HepG2 (cell line): Measurements from ENCODE around the gene KRABD2.

Source experiments
- ATAC-seq: fragments of 200-7000 bp; cut with Tn5 transposase; 3 replicates; pipeline ENCODE4 v1.9.1; 2020; ENCODE audit warnings: mild to moderate bottlenecking, moderate library complexity
- BruUV-seq: library from RNA; stranded (reverse); fragments of 400-500 nt; replicated peaks from 2 replicates; lab custom pipeline; 2021; lab: Mats Ljungman, UMichigan
- CTCF ChIA-PET: fragments of 300-600 bp; formaldehyde crosslinking; extraction: SDS; loops from one replicate; lab custom pipeline; 2021; ENCODE audit warnings: low total read pairs, inconsistent platforms, low intra/inter-chr PET ratio; lab: Yijun Ruan, JAX
- POLR2A ChIA-PET: fragments of 350-600 bp; sonication (Branson Sonifier 250); formaldehyde crosslinking; loops from one replicate; lab custom pipeline; 2020; ENCODE audit warnings: antibody characterized with exemption, inconsistent platforms; lab: Yijun Ruan, JAX
- DNase-seq: peaks from one replicate; pipeline ENCODE4 v3.0.0-alpha.2; 2015; ENCODE audit warnings: low spot score
- FAIRE-seq: peaks from 3 replicates; lab custom pipeline; 2011; peaks lifted over from hg19 to GRCh38; lab: Jason Lieb, UNC
- H2AFZ ChIP-seq: one replicate; pipeline ENCODE4 v1.6.1; 2011; ENCODE audit warnings: low read length, inconsistent platforms
- H3K27ac ChIP-seq: fragments of 300-600 bp; 3 replicates; pipeline ENCODE4 v1.8.0; 2011; ENCODE audit warnings: mixed run types, mild to moderate bottlenecking, mixed read lengths, low read length, inconsistent platforms; ENCODE audit not compliant: insufficient read depth; ENCODE audit errors: extremely low read length
- H3K27me3 ChIP-seq, 2 experiments: fragments of 200-600 bp in 1 of 2; 2 replicates in 1 of 2; 3 replicates in 1 of 2; pipeline versions ENCODE4 v1.6.0 to v1.8.0; 2011; ENCODE audit warnings: low read length in 2 of 2, mild to moderate bottlenecking in 2 of 2, moderate library complexity in 2 of 2, inconsistent platforms in 1 of 2; ENCODE audit not compliant: insufficient read depth in 2 of 2, control insufficient read depth in 1 of 2
- H3K36me3 ChIP-seq, 2 experiments: fragments of 200-600 bp in 1 of 2; replicated peaks in 1 of 2; 2 replicates in 1 of 2; 3 replicates in 1 of 2; pipeline versions ENCODE4 v1.5.1 to v1.8.0; 2011; ENCODE audit warnings: low read length in 2 of 2, inconsistent platforms in 1 of 2; ENCODE audit not compliant: insufficient read depth in 2 of 2, control insufficient read depth in 1 of 2
- H3K4me1 ChIP-seq: 2 replicates; pipeline ENCODE4 v1.5.1; 2012; ENCODE audit warnings: low read length, inconsistent platforms; ENCODE audit not compliant: insufficient read depth
- H3K4me2 ChIP-seq: 2 replicates; pipeline ENCODE4 v1.6.0; 2011; ENCODE audit warnings: low read depth, low read length, inconsistent platforms
- H3K4me3 ChIP-seq, 3 experiments: fragments of 200-600 bp in 1 of 3; sonication (generic), shearing (Covaris generic) in 1 of 3; replicated peaks in 1 of 3; 2 replicates each; pipeline ENCODE4 v1.5.1; 2011 to 2016; ENCODE audit warnings: low read length in 3 of 3, inconsistent platforms in 2 of 3, low read depth in 2 of 3, mild to moderate bottlenecking in 2 of 3, control low read depth in 1 of 3, mixed read lengths in 1 of 3; ENCODE audit not compliant: insufficient read depth in 1 of 3
- H3K79me2 ChIP-seq: one replicate; pipeline ENCODE4 v1.6.1; 2011; ENCODE audit warnings: low read length, inconsistent platforms; ENCODE audit not compliant: insufficient read depth
- H3K9ac ChIP-seq: 2 replicates; pipeline ENCODE4 v1.6.0; 2011; ENCODE audit warnings: mild to moderate bottlenecking, low read depth, low read length, inconsistent platforms; ENCODE audit not compliant: insufficient read depth
- H3K9me3 ChIP-seq: 2 replicates; pipeline ENCODE4 v1.5.1; 2012; ENCODE audit warnings: mild to moderate bottlenecking, low read length
- H4K20me1 ChIP-seq: 2 replicates; pipeline ENCODE4 v1.6.0; 2011; ENCODE audit warnings: inconsistent platforms, mild to moderate bottlenecking, low read length, moderate library complexity; ENCODE audit not compliant: insufficient read depth
- DZIP1 ChIP-seq: sonication (generic); formaldehyde crosslinking; IDR thresholded peaks from 2 replicates; pipeline ENCODE4 v1.5.0; 2020; ENCODE audit warnings: mild to moderate bottlenecking, missing genetic modification reagents
- GLMP ChIP-seq: sonication (generic); formaldehyde crosslinking; IDR thresholded peaks from 2 replicates; pipeline ENCODE4 v1.9.0; 2021; ENCODE audit warnings: missing genetic modification reagents, mild to moderate bottlenecking, borderline replicate concordance
- MAX ChIP-seq: IDR thresholded peaks from 2 replicates; pipeline ENCODE4 v1.6.1; 2012; ENCODE audit warnings: inconsistent platforms
- MXD4 ChIP-seq: IDR thresholded peaks from 2 replicates; pipeline ENCODE4 v1.6.1; 2016; ENCODE audit warnings: mild to moderate bottlenecking, missing biosample characterization, missing genetic modification reagents
- TERF1 ChIP-seq: sonication (generic); formaldehyde crosslinking; IDR thresholded peaks from 2 replicates; pipeline ENCODE4 v1.8.0; 2022; ENCODE audit warnings: mild to moderate bottlenecking, missing genetic modification reagents, moderate library complexity
- ZNF550 ChIP-seq: sonication (generic); formaldehyde crosslinking; IDR thresholded peaks from 2 replicates; pipeline ENCODE4 v1.4.0; 2020; ENCODE audit warnings: mild to moderate bottlenecking, missing genetic modification reagents, borderline replicate concordance
- WGBS: methylation state at CpG from one replicate; pipeline ENCODE4 v1.1.6; 2017; ENCODE audit warnings: low lambda C conversion rate; 5-methylcytosine and 5-hydroxymethylcytosine counted together
- in situ Hi-C: cut with HindIII; loops from 2 replicates; pipeline ENCODE4 v1.10.0; 2017; ENCODE audit warnings: low pct_unique_long_range_greater_than_20kb; ENCODE audit not compliant: extremely low pct_ligation_motif_present
- intact Hi-C: fragments of 100-400 bp; cut with micrococcal nuclease; formaldehyde crosslinking; loops from one replicate; pipeline ENCODE4 v1.10.0; 2022; ENCODE audit not compliant: unreplicated experiment

KRABD2 gene

GRCh38 chr17:8339540-8339939 lies 37.0 kb downstream of the KRABD2 start, which contains the start of gene ODF4:
Gene ODF4, plus strand, starts transcription at chr17:8339840. Its CDS starts 212 bp downstream, at chr17:8340052.
- H3K4me2 ChIP-seq: no peak within 1 kb of the TSS

More at GRCh38 chr17:8339540-8339939, 37.0 kb downstream of the KRABD2 start, which contains the start of gene ODF4:
- intact Hi-C loops (no loop called here), in situ Hi-C loops (no loop called here)
- Histone ChIP-seq H3K36me3 (no peaks in the 10 kb centered on the region), H3K9ac (no peak within 1 kb of the TSS), H4K20me1 (no peaks in the 10 kb centered on the region), H3K27ac (no peak within 1 kb of the TSS), H3K27me3 (peaks cover 2 to 14% of the 10 kb centered on the region in 2 experiments; a peak in 3 of 5 replicates), H3K79me2 (no peaks in the 10 kb centered on the region), H2AFZ (no peak within 1 kb of the TSS), H3K4me3 (no peak within 1 kb of the TSS), H3K4me1 (no peaks in the 10 kb centered on the region), H3K9me3 (no peaks in the 10 kb centered on the region)
- no TSS peak for BruUV-seq
- FAIRE-seq: no peak
- WGBS: 5% methylated on average over 2 of the region's 2 CpGs
- no peak for ATAC-seq
- TF ChIP-seq MXD4 (CRISPR knock-in tag) (no peak), MAX (no peak), TERF1 (no peak), ZNF550 (CRISPR knock-in tag) (no peak), DZIP1 (CRISPR knock-in tag) (no peak), GLMP (CRISPR knock-in tag) (no peak)
- CTCF ChIA-PET: no interaction called here
- POLR2A ChIA-PET: no interaction called here
- no peak for DNase-seq
